Hepatocyte (in vitro differentiated cells): Measurements from ENCODE around the gene CEP68. TPM values are rescaled to one million over a fixed set of nuclear protein-coding genes. Genes with fewer than 3 reads are reported as not detected.

Experiments
- DNase-seq: peaks from one replicate; pipeline ENCODE4 v3.0.0-alpha.2; 2016; ENCODE audit warnings: low spot score
- H2AFZ ChIP-seq: fragments of 200-600 bp; sonication (generic); 2 replicates; pipeline ENCODE4 v1.6.0; 2016; ENCODE audit warnings: antibody characterized with exemption, mild to moderate bottlenecking
- H3K27ac ChIP-seq: fragments of 200-600 bp; sonication (generic); 2 replicates; pipeline ENCODE4 v1.5.1; 2016; ENCODE audit warnings: mild to moderate bottlenecking
- H3K27me3 ChIP-seq: fragments of 200-600 bp; sonication (generic); 2 replicates; pipeline ENCODE4 v1.6.1; 2016
- H3K36me3 ChIP-seq: fragments of 200-600 bp; sonication (generic); replicated peaks from 2 replicates; pipeline ENCODE4 v1.5.1; 2016; ENCODE audit warnings: low read depth; ENCODE audit not compliant: insufficient read depth
- H3K4me1 ChIP-seq: fragments of 200-600 bp; sonication (generic); 2 replicates; pipeline ENCODE4 v1.5.1; 2016; ENCODE audit warnings: mild to moderate bottlenecking, moderate library complexity; ENCODE audit not compliant: insufficient read depth
- H3K4me2 ChIP-seq: fragments of 200-600 bp; sonication (generic); 2 replicates; pipeline ENCODE4 v1.6.0; 2016
- H3K4me3 ChIP-seq: fragments of 200-600 bp; sonication (generic); 2 replicates; pipeline ENCODE4 v1.5.1; 2016; ENCODE audit warnings: mild to moderate bottlenecking
- H3K79me2 ChIP-seq: fragments of 200-600 bp; sonication (generic); 2 replicates; pipeline ENCODE4 v1.6.0; 2017; ENCODE audit warnings: mild to moderate bottlenecking
- H3K9me2 ChIP-seq: fragments of 200-600 bp; sonication (generic); replicated peaks from 2 replicates; pipeline ENCODE4 v1.6.0; 2017; ENCODE audit warnings: mild to moderate bottlenecking; ENCODE audit not compliant: insufficient read depth
- H3K9me3 ChIP-seq: fragments of 200-600 bp; sonication (generic); 2 replicates; pipeline ENCODE4 v1.5.1; 2016; ENCODE audit warnings: low read depth, mild to moderate bottlenecking
- H4K20me1 ChIP-seq: fragments of 200-600 bp; sonication (generic); 2 replicates; pipeline ENCODE4 v1.6.0; 2016; ENCODE audit warnings: mild to moderate bottlenecking; ENCODE audit not compliant: insufficient read depth, poor library complexity, severe bottlenecking
- CTCF ChIP-seq: fragments of 200-600 bp; sonication (generic); IDR thresholded peaks from 2 replicates; pipeline ENCODE4 v1.5.1; 2016; ENCODE audit warnings: antibody characterized with exemption, mild to moderate bottlenecking; ENCODE audit not compliant: poor library complexity
- EZH2 ChIP-seq: fragments of 200-600 bp; sonication (generic); IDR thresholded peaks from 2 replicates; pipeline ENCODE4 v1.6.1; 2016; ENCODE audit warnings: antibody characterized with exemption, mild to moderate bottlenecking, borderline replicate concordance
- EZH2phosphoT487 ChIP-seq: fragments of 200-600 bp; sonication (generic); IDR thresholded peaks from one replicate; pipeline ENCODE4 v1.6.1; 2018; ENCODE audit warnings: antibody characterized with exemption, mild to moderate bottlenecking, low read depth, moderate library complexity; ENCODE audit not compliant: unreplicated experiment, severe bottlenecking
- WGBS: methylation state at CpG from one replicate; pipeline ENCODE4 v1.1.6; 2016; ENCODE audit warnings: low lambda C conversion rate; ENCODE audit errors: missing lambda C conversion rate; 5-methylcytosine and 5-hydroxymethylcytosine counted together
- polyA plus RNA-seq: library from polyadenylated mRNA; unstranded; fragments of >200 nt; fragmentation: Nextera tagmentation; extraction: Ambion mirVana; gene quantifications from 2 replicates; pipeline ENCODE4 v1.2.1, GENCODE V29; 2016
- total RNA-seq: library from RNA; depleted of rRNA; stranded (reverse); fragments of >200 nt; gene quantifications from 2 replicates; pipeline ENCODE4 v1.2.3, GENCODE V29; 2014

Gene CEP68
- total and polyA plus RNA-seq, 2 experiments from 2014 or later: 8.2 to 9.4 TPM

GRCh38 chr2:65075176-65075575 lies 19.0 kb downstream of the CEP68 start:
- peaks cover 18% of the 10 kb centered on the region for H3K4me1 ChIP-seq
- H4K20me1 ChIP-seq: peaks cover 7% of the 10 kb centered on the region
- 94% methylated on average over 9 of the region's 9 CpGs for WGBS
- H3K4me3 ChIP-seq: no peak overlapping the region
- H2AFZ ChIP-seq: no peak overlapping the region
- no peaks in the 10 kb centered on the region for H3K9me3 ChIP-seq
- H3K27me3 ChIP-seq: no peaks in the 10 kb centered on the region
- TF ChIP-seq EZH2phosphoT487 (no peak), EZH2 (no peak), CTCF (no peak)
- H3K27ac ChIP-seq: peak overlapping the region; percentile 50
- H3K79me2 ChIP-seq: peaks cover 7% of the 10 kb centered on the region
- no peak for DNase-seq
- no peaks in the 10 kb centered on the region for H3K9me2 ChIP-seq
- no peaks in the 10 kb centered on the region for H3K36me3 ChIP-seq
- H3K4me2 ChIP-seq: no peak overlapping the region

GRCh38 chr2:65075605-65076344 lies 19.6 kb downstream of the CEP68 start:
- Histone ChIP-seq H3K27ac (peak overlapping the region; percentile 50), H3K9me2 (no peaks in the 10 kb centered on the region), H3K27me3 (no peaks in the 10 kb centered on the region), H2AFZ (no peak overlapping the region), H3K4me3 (no peak overlapping the region), H3K36me3 (no peaks in the 10 kb centered on the region), H3K4me2 (no peak overlapping the region), H3K4me1 (peaks cover 16% of the 10 kb centered on the region), H3K79me2 (peaks cover 10% of the 10 kb centered on the region), H4K20me1 (peaks cover 7% of the 10 kb centered on the region), H3K9me3 (no peaks in the 10 kb centered on the region)
- WGBS: 60% methylated on average over 5 of the region's 5 CpGs
- DNase-seq: no peak
- TF ChIP-seq EZH2: no peak
- TF ChIP-seq CTCF: no peak
- no peak for TF ChIP-seq EZH2phosphoT487

- TF ChIP-seq EZH2: no peak
- no peak for TF ChIP-seq EZH2phosphoT487
- TF ChIP-seq CTCF: no peak
- Histone ChIP-seq H3K4me3 (no peak overlapping the region), H3K27me3 (no peaks in the 10 kb centered on the region), H3K36me3 (no peaks in the 10 kb centered on the region), H3K79me2 (peaks cover 10% of the 10 kb centered on the region), H2AFZ (no peak overlapping the region), H3K4me1 (peaks cover 13% of the 10 kb centered on the region), H3K4me2 (no peak overlapping the region), H3K27ac (peak overlapping the region; percentile 50), H4K20me1 (peaks cover 7% of the 10 kb centered on the region), H3K9me2 (no peaks in the 10 kb centered on the region), H3K9me3 (no peaks in the 10 kb centered on the region)
- no peak for DNase-seq
- WGBS: 68% methylated on average over 7 of the region's 7 CpGs
These were observed 20.1 kb downstream of the CEP68 start for GRCh38 chr2:65076345-65076710.
